A673 (cell line): ENCODE measurements around the gene TEFM. TPM values are rescaled to one million over a fixed set of nuclear protein-coding genes. Genes with fewer than 3 reads are reported as not detected.

Source experiments
- BruUV-seq: library from RNA; stranded (reverse); fragments of 400-500 nt; replicated peaks from 2 replicates; lab custom pipeline; 2021; lab: Mats Ljungman, UMichigan
- CTCF ChIA-PET: fragments of 300-600 bp; sonication (Branson Sonifier 250); formaldehyde crosslinking; loops from one replicate; lab custom pipeline; 2022; ENCODE audit warnings: antibody characterized with exemption; lab: Charles Lee
- POLR2A ChIA-PET: fragments of 300-600 bp; sonication (Branson Sonifier 250); formaldehyde crosslinking; loops from one replicate; lab custom pipeline; 2022; ENCODE audit warnings: antibody characterized with exemption; ENCODE audit not compliant: low non-redundant PET; lab: Charles Lee
- DNase-seq: peaks from one replicate; pipeline ENCODE4 v3.0.0-alpha.2; 2015; ENCODE audit warnings: low spot score
- H3K27ac ChIP-seq: fragments of 200-600 bp; sonication (generic); 2 replicates; pipeline ENCODE4 v1.5.1; 2016; ENCODE audit warnings: mixed run types, low read depth, mild to moderate bottlenecking, mixed read lengths, antibody characterized with exemption, low read length; ENCODE audit not compliant: poor library complexity, severe bottlenecking
- H3K27me3 ChIP-seq: fragments of 200-600 bp; sonication (generic); replicated peaks from 2 replicates; pipeline ENCODE4 v1.6.1; 2017; ENCODE audit warnings: mixed run types, low read depth, mild to moderate bottlenecking, mixed read lengths, antibody characterized with exemption, low read length; ENCODE audit not compliant: insufficient read depth, poor library complexity
- H3K36me3 ChIP-seq: fragments of 200-600 bp; sonication (generic); 2 replicates; pipeline ENCODE4 v1.6.1; 2016; ENCODE audit warnings: mixed run types, mild to moderate bottlenecking, mixed read lengths, antibody characterized with exemption, low read length; ENCODE audit not compliant: insufficient read depth, poor library complexity, severe bottlenecking
- H3K4me1 ChIP-seq: fragments of 200-600 bp; sonication (generic); 2 replicates; pipeline ENCODE4 v1.6.1; 2017; ENCODE audit warnings: mixed run types, mild to moderate bottlenecking, mixed read lengths, antibody characterized with exemption, low read length; ENCODE audit not compliant: insufficient read depth, poor library complexity, severe bottlenecking
- H3K4me3 ChIP-seq: fragments of 200-600 bp; sonication (generic); 2 replicates; pipeline ENCODE4 v1.5.1; 2016; ENCODE audit warnings: low read depth, mixed run types, mild to moderate bottlenecking, mixed read lengths, low read length; ENCODE audit not compliant: poor library complexity, severe bottlenecking
- H3K9me3 ChIP-seq: fragments of 200-600 bp; sonication (generic); 2 replicates; pipeline ENCODE4 v1.6.1; 2016; ENCODE audit warnings: mixed run types, low read depth, mild to moderate bottlenecking, mixed read lengths, antibody characterized with exemption, low read length; ENCODE audit not compliant: poor library complexity, severe bottlenecking
- CTCF ChIP-seq: fragments of 300-800, 200-600 bp; sonication (generic); conservative IDR thresholded peaks from 2 replicates; pipeline ENCODE4 v1.5.1; 2017; ENCODE audit warnings: low read depth, mild to moderate bottlenecking, antibody characterized with exemption, low read length, moderate library complexity, mixed read lengths
- EZH2 ChIP-seq: fragments of 200-600 bp; sonication (generic); IDR thresholded peaks from 2 replicates; pipeline ENCODE4 v1.6.1; 2017; ENCODE audit warnings: borderline replicate concordance, low read depth, mild to moderate bottlenecking, mixed read lengths, antibody characterized with exemption, low read length; ENCODE audit not compliant: poor library complexity, severe bottlenecking
- intact Hi-C: fragments of 100-400 bp; cut with micrococcal nuclease; formaldehyde crosslinking; loops from one replicate; pipeline ENCODE4 v1.10.0; 2022; ENCODE audit not compliant: unreplicated experiment
- total RNA-seq: library from RNA; stranded (reverse); gene quantifications from 2 replicates; pipeline ENCODE4 v1.2.3, GENCODE V29; 2021

TEFM gene
- total RNA-seq, 1 experiment from 2014 or later, result 7.2 TPM

DNA sequence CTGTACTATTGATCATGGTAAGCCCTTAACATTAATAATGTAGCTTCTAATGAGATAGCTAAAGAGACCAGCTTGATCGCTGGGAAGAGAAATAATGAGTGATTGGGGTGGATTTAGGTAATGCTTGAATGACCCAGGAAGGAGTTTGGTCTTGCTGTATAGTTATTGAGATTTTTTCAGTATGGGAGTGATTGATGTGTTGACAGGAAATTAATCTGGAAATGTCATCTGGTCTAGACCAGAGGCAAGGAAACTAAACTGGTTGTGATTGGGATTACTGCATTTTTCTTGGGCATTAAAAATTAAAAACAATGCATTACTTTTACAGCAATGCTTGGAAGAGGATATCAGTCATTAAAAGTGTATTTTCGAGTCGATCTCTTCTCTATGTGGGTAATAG is 11.8 kb downstream of the TEFM start:
- no peak overlapping the region for H3K4me3 ChIP-seq
- ChIA-PET POLR2A (no interaction called here), CTCF (no interaction called here)
- no TSS peak for BruUV-seq
- no peak for TF ChIP-seq EZH2
- TF ChIP-seq CTCF, result no peak
- no peaks in the 10 kb centered on the region for H3K9me3 ChIP-seq
- H3K36me3 ChIP-seq, result peaks cover 7% of the 10 kb centered on the region
- H3K27me3 ChIP-seq, result no peaks in the 10 kb centered on the region
- H3K27ac ChIP-seq, result no peak overlapping the region
- intact Hi-C loops, result no loop called here
- H3K4me1 ChIP-seq, result no peaks in the 10 kb centered on the region
- DNase-seq, result no peak

DNA sequence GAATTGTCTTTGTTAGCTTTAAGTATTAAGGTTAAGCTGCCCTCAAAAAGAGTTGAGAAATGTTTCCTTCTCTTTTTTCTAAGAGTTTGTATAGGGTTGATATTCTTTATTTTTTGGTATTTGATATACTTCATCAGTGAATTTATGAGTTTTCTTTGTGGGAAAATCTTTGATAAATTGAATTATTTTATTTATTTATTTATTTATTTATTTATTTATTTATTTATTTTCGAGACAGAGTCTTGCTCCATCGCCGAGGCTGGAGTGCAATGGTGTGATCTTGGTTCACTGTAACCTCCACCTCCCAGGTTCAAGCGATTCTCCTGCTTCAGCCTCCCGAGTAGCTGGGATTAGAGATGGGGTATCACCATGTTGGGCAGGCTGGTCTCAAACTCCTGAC is 19.9 kb downstream of the TEFM start:
- no peaks in the 10 kb centered on the region for H3K36me3 ChIP-seq
- no peaks in the 10 kb centered on the region for H3K27me3 ChIP-seq
- H3K4me1 ChIP-seq, result no peaks in the 10 kb centered on the region
- H3K4me3 ChIP-seq, result no peak overlapping the region
- TF ChIP-seq EZH2, result no peak
- TF ChIP-seq CTCF, result no peak
- no peak overlapping the region for H3K27ac ChIP-seq
- no TSS peak for BruUV-seq
- intact Hi-C loops, result no loop called here
- no peaks in the 10 kb centered on the region for H3K9me3 ChIP-seq
- ChIA-PET CTCF (no interaction called here), POLR2A (no interaction called here)
- no peak for DNase-seq

DNA sequence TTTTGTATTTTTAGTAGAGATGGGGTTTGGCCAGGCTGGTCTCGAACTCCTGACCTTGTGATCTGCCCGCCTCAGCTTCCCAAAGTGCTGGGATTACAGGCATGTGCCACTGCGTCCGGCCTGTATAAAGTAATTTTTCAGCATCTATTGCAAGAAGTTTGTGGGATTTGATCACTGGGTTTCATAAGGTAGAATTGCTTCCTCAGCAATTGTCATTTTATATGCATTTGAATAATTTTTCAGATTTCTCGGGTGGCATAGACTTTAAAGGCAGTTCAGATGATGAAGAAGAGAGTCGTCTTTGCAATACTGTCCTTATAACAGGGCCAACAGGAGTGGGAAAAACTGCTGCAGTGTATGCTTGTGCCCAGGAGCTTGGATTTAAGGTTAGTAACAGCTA is 37.0 kb downstream of the TEFM start:
- BruUV-seq, result no TSS peak
- Histone ChIP-seq H3K4me3 (no peak overlapping the region), H3K27ac (no peak overlapping the region), H3K27me3 (no peaks in the 10 kb centered on the region), H3K4me1 (no peaks in the 10 kb centered on the region), H3K36me3 (peaks cover 15% of the 10 kb centered on the region), H3K9me3 (no peaks in the 10 kb centered on the region)
- POLR2A ChIA-PET, result no interaction called here
- TF ChIP-seq CTCF (no peak), EZH2 (no peak)
- CTCF ChIA-PET, result no interaction called here
- no peak for DNase-seq
- intact Hi-C loops, result no loop called here
